Thyroid gland (tissue), 4 donors: ENCODE results near the gene NME7. TPM values are rescaled to one million over a fixed set of nuclear protein-coding genes. Genes with fewer than 3 reads are reported as not detected.
"Not testable (repeated sequence)": the region's sequence is repeated elsewhere in the genome, so short reads cannot be mapped to it uniquely, and the experiment has no call there.

Experiments
- DNase-seq, 2 donors: peaks; one replicate each; pipeline ENCODE4 v3.0.0-alpha.2; 2019
- H3K27ac ChIP-seq, 3 donors: fragments of 200-600 bp; sonication (generic); 1 replicate in 2 of 3; 2 replicates in 1 of 3; pipeline ENCODE4 v1.5.1; 2016 to 2019; ENCODE audit warnings: mild to moderate bottlenecking in 1 of 3, moderate library complexity in 1 of 3
- H3K27me3 ChIP-seq: fragments of 200-600 bp; sonication (generic); one replicate; pipeline ENCODE4 v1.5.1; 2019
- H3K36me3 ChIP-seq, 2 donors: fragments of 200-600 bp; sonication (generic); one replicate each; pipeline ENCODE4 v1.5.1; 2016 to 2019
- H3K4me1 ChIP-seq, 2 donors: fragments of 200-600 bp; sonication (generic); one replicate each; pipeline ENCODE4 v1.5.1; 2017 to 2019
- H3K4me3 ChIP-seq, 3 donors: fragments of 200-600 bp; sonication (generic); replicated peaks in 1 of 3; 1 replicate in 2 of 3; 2 replicates in 1 of 3; pipeline ENCODE4 v1.5.1; 2016; ENCODE audit warnings: mild to moderate bottlenecking in 1 of 3
- H3K9me3 ChIP-seq: fragments of 200-600 bp; sonication (generic); one replicate; pipeline ENCODE4 v1.5.1; 2017
- POLR2A ChIP-seq, 2 donors: fragments of 450-650 bp; IDR thresholded peaks; one replicate each; pipeline ENCODE4 v1.6.1; 2017; ENCODE audit warnings: antibody characterized with exemption in 2 of 2, mild to moderate bottlenecking in 2 of 2, moderate library complexity in 1 of 2
- WGBS, 2 donors: methylation state at CpG; one replicate each; pipeline ENCODE4 v1.1.5; 2017; 5-methylcytosine and 5-hydroxymethylcytosine counted together
- intact Hi-C: fragments of 100-400 bp; cut with DNase I; formaldehyde crosslinking; loops from one replicate; pipeline ENCODE4 v1.15.1; 2023
- total RNA-seq, 4 donors: library from RNA; depleted of rRNA; stranded (reverse); fragments of >200 nt; gene quantifications; one replicate each; pipeline ENCODE4 v1.2.3, GENCODE V29; 2016
- TF ChIP-seq, protein P1 (sequence below), 6 experiments: fragments of 200-600 bp in 3 of 6; fragments of 450-650 bp in 3 of 6; sonication (generic) in 3 of 6; IDR thresholded peaks; one replicate each; pipeline ENCODE4 v1.5.1; 2016 to 2019; ENCODE audit warnings: antibody characterized with exemption in 6 of 6, mild to moderate bottlenecking in 2 of 6, inconsistent platforms in 1 of 6, moderate library complexity in 1 of 6

The NME7 gene
- total RNA-seq, 4 donors from 2014 or later: 26.3 to 44.9 (median 36.4) TPM

DNA sequence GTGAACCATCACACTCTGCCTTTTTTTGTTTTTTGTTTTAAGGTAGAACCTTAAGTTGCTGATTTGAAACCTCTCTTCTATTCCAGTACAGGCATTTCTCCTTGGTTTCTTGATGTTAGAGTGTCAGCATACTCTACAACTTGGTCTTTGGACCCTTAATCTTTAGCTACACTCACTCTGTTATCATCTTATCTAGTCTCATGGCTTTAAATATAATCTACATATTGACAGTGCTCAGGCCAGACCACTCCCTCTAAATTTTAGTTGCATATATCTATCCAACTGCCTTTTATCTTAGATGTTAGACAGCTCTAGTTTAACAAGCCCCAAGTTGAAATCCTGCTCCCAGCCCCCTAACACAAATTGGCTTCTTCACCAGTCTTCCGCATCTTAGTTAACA lies 22.1 kb downstream of the NME7 start:
- no peak for DNase-seq
- Histone ChIP-seq H3K9me3 (no peaks in the 10 kb centered on the region), H3K36me3 (no peaks in the 10 kb centered on the region), H3K4me1 (peaks cover 0 to 5% of the 10 kb centered on the region in 2 donors), H3K4me3 (no peak overlapping the region), H3K27ac (no peak overlapping the region), H3K27me3 (no peaks in the 10 kb centered on the region)
- no peak for TF ChIP-seq POLR2A (IDR thresholded peaks at IDR 0.05)
- WGBS, 2 donors: 96 to 100% methylated on average over 1 of the region's 1 CpG
- intact Hi-C loops: loop anchor here (5.0 to 10.0 kb wide), 3 partner anchors 241 to 1001 kb away; partner anchors contain the start of gene ATP1B1

GRCh38 chr1:169342096-169342495 lies 25.5 kb downstream of the NME7 start:
- not testable (repeated sequence) for H3K4me3 ChIP-seq, H3K27ac ChIP-seq, H3K27me3 ChIP-seq, H3K36me3 ChIP-seq, DNase-seq, H3K9me3 ChIP-seq
- WGBS, 2 donors: 93 to 98% methylated on average over 3 of the region's 3 CpGs
- peaks cover 5 to 18% of the 10 kb centered on the region in 2 donors for H3K4me1 ChIP-seq
- intact Hi-C loops: loop anchor here (10.0 kb wide), 2 partner anchors 237 to 997 kb away; partner anchors contain the start of gene ATP1B1

DNA sequence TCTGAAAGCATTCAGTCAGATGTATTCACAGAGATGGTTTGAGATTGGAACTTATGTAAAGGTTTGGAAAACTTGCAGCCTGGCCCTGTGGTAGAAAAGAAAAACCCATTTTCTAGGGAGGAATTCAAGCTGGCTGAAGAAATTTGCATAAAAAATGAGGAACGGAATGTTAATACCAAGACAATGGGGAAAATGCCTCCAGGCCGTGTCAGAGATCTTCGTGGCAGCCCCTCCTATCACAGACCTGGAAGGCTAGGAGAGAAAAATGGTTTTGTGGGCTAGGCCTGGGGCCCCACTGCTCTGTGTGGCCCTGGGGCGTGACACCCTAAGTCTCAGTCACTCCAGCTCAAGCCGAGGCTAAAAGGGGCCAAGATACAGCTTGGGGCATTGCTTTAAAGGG lies 26.7 kb downstream of the NME7 start:
- H3K4me1 ChIP-seq: peaks cover 5 to 20% of the 10 kb centered on the region in 2 donors
- H3K9me3 ChIP-seq: no peaks in the 10 kb centered on the region
- no peak overlapping the region for H3K27ac ChIP-seq
- intact Hi-C loops: loop anchor here (10.0 kb wide), 2 partner anchors 236 to 996 kb away; partner anchors contain the start of gene ATP1B1
- no peaks in the 10 kb centered on the region for H3K36me3 ChIP-seq
- DNase-seq: no peak
- H3K27me3 ChIP-seq: no peaks in the 10 kb centered on the region
- H3K4me3 ChIP-seq: no peak overlapping the region
- TF ChIP-seq POLR2A (IDR thresholded peaks at IDR 0.05): no peak
- TF ChIP-seq, protein P1, sequence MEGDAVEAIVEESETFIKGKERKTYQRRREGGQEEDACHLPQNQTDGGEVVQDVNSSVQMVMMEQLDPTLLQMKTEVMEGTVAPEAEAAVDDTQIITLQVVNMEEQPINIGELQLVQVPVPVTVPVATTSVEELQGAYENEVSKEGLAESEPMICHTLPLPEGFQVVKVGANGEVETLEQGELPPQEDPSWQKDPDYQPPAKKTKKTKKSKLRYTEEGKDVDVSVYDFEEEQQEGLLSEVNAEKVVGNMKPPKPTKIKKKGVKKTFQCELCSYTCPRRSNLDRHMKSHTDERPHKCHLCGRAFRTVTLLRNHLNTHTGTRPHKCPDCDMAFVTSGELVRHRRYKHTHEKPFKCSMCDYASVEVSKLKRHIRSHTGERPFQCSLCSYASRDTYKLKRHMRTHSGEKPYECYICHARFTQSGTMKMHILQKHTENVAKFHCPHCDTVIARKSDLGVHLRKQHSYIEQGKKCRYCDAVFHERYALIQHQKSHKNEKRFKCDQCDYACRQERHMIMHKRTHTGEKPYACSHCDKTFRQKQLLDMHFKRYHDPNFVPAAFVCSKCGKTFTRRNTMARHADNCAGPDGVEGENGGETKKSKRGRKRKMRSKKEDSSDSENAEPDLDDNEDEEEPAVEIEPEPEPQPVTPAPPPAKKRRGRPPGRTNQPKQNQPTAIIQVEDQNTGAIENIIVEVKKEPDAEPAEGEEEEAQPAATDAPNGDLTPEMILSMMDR (IDR thresholded peaks at IDR 0.05): no peak
- WGBS, 2 donors: 95 to 98% methylated on average over 5 of the region's 5 CpGs

DNA sequence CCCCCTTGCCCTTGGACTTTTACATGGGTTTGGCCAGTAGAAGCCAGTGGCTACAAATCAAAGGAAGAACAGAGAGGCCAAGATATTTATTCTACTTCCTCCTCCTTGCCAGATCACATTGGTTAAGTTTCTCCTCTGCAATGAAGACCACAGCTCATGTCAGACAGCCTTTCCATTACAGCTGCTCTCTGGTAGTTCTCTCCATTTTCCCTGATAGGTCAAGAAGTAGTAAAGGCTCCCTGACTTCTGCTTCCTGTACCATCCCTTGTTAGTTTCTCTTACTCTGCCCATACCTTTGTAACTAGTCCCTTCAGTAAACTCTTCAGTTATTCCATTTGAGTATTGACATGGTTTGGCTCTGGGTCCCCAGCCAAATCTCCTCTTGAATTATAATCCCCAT lies 27.8 kb downstream of the NME7 start:
- Histone ChIP-seq H3K36me3 (no peaks in the 10 kb centered on the region), H3K27me3 (no peaks in the 10 kb centered on the region), H3K4me3 (no peak overlapping the region), H3K27ac (peak overlapping the region; percentile 4 to 71 (median 64)), H3K9me3 (no peaks in the 10 kb centered on the region), H3K4me1 (peaks cover 5 to 20% of the 10 kb centered on the region in 2 donors)
- TF ChIP-seq, protein P1 (IDR thresholded peaks at IDR 0.05): no peak
- TF ChIP-seq POLR2A (IDR thresholded peaks at IDR 0.05): no peak
- DNase-seq: no peak
- intact Hi-C loops: loop anchor here (10.0 kb wide), 2 partner anchors 235 to 995 kb away; partner anchors contain the start of gene ATP1B1

GRCh38 chr1:169338617-169339016 lies 29.0 kb downstream of the NME7 start:
- no peak for DNase-seq
- peaks cover 5 to 20% of the 10 kb centered on the region in 2 donors for H3K4me1 ChIP-seq
- intact Hi-C loops: no loop called here
- no peaks in the 10 kb centered on the region for H3K36me3 ChIP-seq
- no peak overlapping the region for H3K4me3 ChIP-seq
- TF ChIP-seq POLR2A (IDR thresholded peaks at IDR 0.05): no peak
- TF ChIP-seq, protein P1 (IDR thresholded peaks at IDR 0.05): no peak
- H3K27me3 ChIP-seq: no peaks in the 10 kb centered on the region
- H3K9me3 ChIP-seq: no peaks in the 10 kb centered on the region
- peak overlapping the region; percentile 4 to 71 (median 64) for H3K27ac ChIP-seq
- WGBS, 2 donors: 26 to 38% methylated on average over 2 of the region's 2 CpGs

GRCh38 chr1:169336947-169337715 lies 30.5 kb downstream of the NME7 start:
- 85 to 92% methylated on average over 15 to 22 of the region's 35 CpGs for WGBS, 2 donors
- H3K9me3 ChIP-seq, intact Hi-C loops, H3K27me3 ChIP-seq, H3K4me3 ChIP-seq, H3K36me3 ChIP-seq: not testable (repeated sequence)
- Histone ChIP-seq H3K4me1 (peaks cover 5 to 20% of the 10 kb centered on the region in 2 donors), H3K27ac (peak overlapping the region; percentile 4 to 71 (median 64))
- DNase-seq: peak in 1 of 2 donors; percentile 9

- DNase-seq, H3K4me3 ChIP-seq, H3K27ac ChIP-seq, H3K9me3 ChIP-seq, intact Hi-C loops, H3K36me3 ChIP-seq, H3K27me3 ChIP-seq: not testable (repeated sequence)
- peaks cover 5 to 20% of the 10 kb centered on the region in 2 donors for H3K4me1 ChIP-seq
- WGBS, 2 donors: 95 to 97% methylated on average over 3 of the region's 3 CpGs
These were observed 32.9 kb downstream of the NME7 start for GRCh38 chr1:169334727-169335126.
